Pancreas (tissue), 10 donors: ENCODE measurements around the gene AARS1. TPM values are rescaled to one million over a fixed set of nuclear protein-coding genes. Genes with fewer than 3 reads are reported as not detected.
A peak's percentile ranks its signal among the peaks of the same experiment; 100 is the strongest.
"Not testable (repeated sequence)": the region's sequence is repeated elsewhere in the genome, so short reads cannot be mapped to it uniquely, and the experiment has no call there.

Experiments
- ATAC-seq, 4 donors: fragments of 200-7000 bp; cut with Tn5 transposase; one replicate each; pipeline versions ENCODE4 v1.8.0 to v1.9.1; 2020; ENCODE audit warnings: mild to moderate bottlenecking in 4 of 4, moderate library complexity in 4 of 4
- DNase-seq, 6 donors: peaks; one replicate each; pipeline ENCODE4 v3.0.0-alpha.2; 2020
- FAIRE-seq: peaks from 2 replicates; lab custom pipeline; 2012; peaks lifted over from hg19 to GRCh38; lab: Jason Lieb, UNC
- H3K27ac ChIP-seq, 4 donors: fragments of 200-600 bp; sonication (generic); 1 replicate in 3 of 4; 2 replicates in 1 of 4; pipeline versions ENCODE4 v1.5.0 to v1.8.0; 2020
- H3K27me3 ChIP-seq, 4 donors: fragments of 200-600 bp; one replicate each; pipeline ENCODE4 v1.8.0; 2021
- H3K36me3 ChIP-seq, 3 donors: fragments of 200-600 bp; sonication (generic) in 1 of 3; one replicate each; pipeline versions ENCODE4 v1.5.0 to v1.8.0; 2020 to 2021
- H3K4me1 ChIP-seq, 3 donors: fragments of 200-600 bp; one replicate each; pipeline ENCODE4 v1.8.0; 2021
- H3K4me3 ChIP-seq, 4 donors: fragments of 200-600 bp; sonication (generic) in 2 of 4; one replicate each; pipeline versions ENCODE4 v1.5.0 to v1.8.0; 2020 to 2021
- H3K9me3 ChIP-seq, 4 donors: fragments of 200-600 bp; one replicate each; pipeline ENCODE4 v1.8.0; 2021
- WGBS, 2 donors: extraction: QIAGEN DNeasy Blood & Tissue Kit; methylation state at CpG; one replicate each; pipeline ENCODE4 v1.1.7; 2013; 5-methylcytosine and 5-hydroxymethylcytosine counted together
- intact Hi-C, 3 donors: fragments of 100-400 bp; cut with DNase I; formaldehyde crosslinking; loops; one replicate each; pipeline versions ENCODE4 v1.11.1 to v1.14.2; 2022
- polyA plus RNA-seq, 2 donors: library from polyadenylated mRNA; stranded (reverse); fragments of 200-250 nt; gene quantifications; one replicate each; pipeline ENCODE4 v1.2.3, GENCODE V29; 2013
- total RNA-seq, 6 donors: library from RNA; stranded (reverse); fragmentation: NEBNext Ultra II Directional in 4 of 6; extraction: Animal tissue kit (Norgen Biotek cat#: 25700) in 4 of 6; gene quantifications; one replicate each; pipeline versions ENCODE4 v1.2.1 to v1.2.4, GENCODE V29; 2021 to 2023
- donor health status: healthy with polysubstance abuse.
- donor health status: DM: no; HTN: no; CAD: no; lungs with moderate emphysema.
- donor health status: DM: no; HTN: no; CAD: no.
- donor health status: control.
- donor health status: control.
- donor health status: Bipolar disorder and iron deficiency.
- donor health status: DM: yes; HTN: yes; CAD: no.
- donor health status: DM: no; HTN: no; CAD: no.
- donor health status: DM: no; HTN: no; CAD: no.
- donor health status: DM: yes; HTN: yes; CAD: no.

AARS1 gene
- total and polyA plus RNA-seq, 8 donors: 29.3 to 154 (median 45.0) TPM

GRCh38 chr16:70224645-70225044 is 64.7 kb downstream of the AARS1 start:
- H3K36me3 ChIP-seq, ATAC-seq, H3K4me1 ChIP-seq, H3K27ac ChIP-seq, intact Hi-C loops, FAIRE-seq, H3K4me3 ChIP-seq, DNase-seq, H3K27me3 ChIP-seq, H3K9me3 ChIP-seq: not testable (repeated sequence)
- WGBS, 2 donors: 94 to 97% methylated on average over 14 to 18 of the region's 24 CpGs

- FAIRE-seq, ATAC-seq, H3K27ac ChIP-seq, H3K27me3 ChIP-seq, H3K9me3 ChIP-seq, H3K4me1 ChIP-seq, intact Hi-C loops, H3K4me3 ChIP-seq, H3K36me3 ChIP-seq, DNase-seq: not testable (repeated sequence)
- 55% methylated on average over 1 of the region's 3 CpGs for WGBS, 2 donors
Observed at GRCh38 chr16:70223971-70224513, 65.3 kb downstream of the AARS1 start.

GRCh38 chr16:70223216-70223615 is 66.1 kb downstream of the AARS1 start:
- H3K27ac ChIP-seq, H3K36me3 ChIP-seq, FAIRE-seq, intact Hi-C loops, ATAC-seq, H3K4me3 ChIP-seq, DNase-seq, H3K9me3 ChIP-seq, H3K4me1 ChIP-seq, H3K27me3 ChIP-seq: not testable (repeated sequence)
- 71 to 73% methylated on average over 1 of the region's 2 CpGs for WGBS, 2 donors

GRCh38 chr16:70222574-70222973 is 66.7 kb downstream of the AARS1 start:
- H3K27ac ChIP-seq, intact Hi-C loops, DNase-seq, H3K9me3 ChIP-seq, H3K27me3 ChIP-seq, H3K4me1 ChIP-seq, FAIRE-seq, H3K4me3 ChIP-seq, ATAC-seq, H3K36me3 ChIP-seq: not testable (repeated sequence)
- 88 to 90% methylated on average over 2 of the region's 2 CpGs for WGBS, 2 donors

GRCh38 chr16:70218586-70218985 is 70.7 kb downstream of the AARS1 start:
- DNase-seq, intact Hi-C loops, H3K4me3 ChIP-seq, FAIRE-seq, H3K4me1 ChIP-seq, H3K27ac ChIP-seq, ATAC-seq, H3K9me3 ChIP-seq, H3K36me3 ChIP-seq, H3K27me3 ChIP-seq: not testable (repeated sequence)
- WGBS, 2 donors: 89 to 90% methylated on average over 2 of the region's 2 CpGs

- not testable (repeated sequence) for FAIRE-seq
Observed at GRCh38 chr16:70206382-70206781, 82.9 kb downstream of the AARS1 start.

GRCh38 chr16:70204668-70205405 is 84.5 kb downstream of the AARS1 start:
- H3K27ac ChIP-seq, H3K4me3 ChIP-seq, intact Hi-C loops, H3K36me3 ChIP-seq, FAIRE-seq, H3K9me3 ChIP-seq, H3K27me3 ChIP-seq, H3K4me1 ChIP-seq, ATAC-seq: not testable (repeated sequence)
- WGBS, 2 donors: 95 to 98% methylated on average over 11 to 33 of the region's 46 CpGs
- DNase-seq: peak in 2 of 6 donors; percentile 27 to 76

More at GRCh38 chr16:70206382-70206781, 82.9 kb downstream of the AARS1 start:
- H3K36me3 ChIP-seq, DNase-seq, H3K27ac ChIP-seq, intact Hi-C loops, H3K9me3 ChIP-seq, ATAC-seq, H3K4me3 ChIP-seq, H3K27me3 ChIP-seq, H3K4me1 ChIP-seq: not testable (repeated sequence)
- WGBS, 2 donors: 62 to 64% methylated on average over 3 to 6 of the region's 6 CpGs

GRCh38 chr16:70204010-70204409 is 85.3 kb downstream of the AARS1 start:
- ATAC-seq, H3K27ac ChIP-seq, DNase-seq, H3K4me1 ChIP-seq, H3K9me3 ChIP-seq, intact Hi-C loops, FAIRE-seq, H3K27me3 ChIP-seq, H3K36me3 ChIP-seq, H3K4me3 ChIP-seq: not testable (repeated sequence)
- WGBS, 2 donors: 95 to 97% methylated on average over 12 to 18 of the region's 29 CpGs

- H3K4me1 ChIP-seq, H3K4me3 ChIP-seq, H3K9me3 ChIP-seq, intact Hi-C loops, H3K27ac ChIP-seq, H3K27me3 ChIP-seq, ATAC-seq, H3K36me3 ChIP-seq, FAIRE-seq, DNase-seq: not testable (repeated sequence)
- WGBS, 2 donors: 84 to 97% methylated on average over 4 of the region's 7 CpGs
Observed at GRCh38 chr16:70203508-70203907, 85.8 kb downstream of the AARS1 start.

Other genes with a start within 250 kb of the AARS1 start
- 10 to 100 TPM in 3 of 6 donors, 1 to 10 TPM in 3; 9.1 to 15.2 (median 11.3) TPM for gene PDPR, start 175.2 kb downstream of the AARS1 start, total RNA-seq
- 10 to 100 TPM in 1 of 2 donors, 1 to 10 TPM in 1; 6.8 to 11.1 TPM for gene PDPR, start 175.2 kb downstream of the AARS1 start, polyA plus RNA-seq
- under 1 TPM in 4 of 6 donors, not detected in 2; 0.19 to 0.43 (median 0.32) TPM for gene CLEC18C, start 115.7 kb downstream of the AARS1 start, total RNA-seq
- 1 to 10 TPM in 1 of 2 donors, under 1 TPM in 1; 0.35 to 1.3 TPM for gene CLEC18C, start 115.7 kb downstream of the AARS1 start, polyA plus RNA-seq
- 10 to 100 TPM in 3 of 6 donors, 1 to 10 TPM in 3; 8.5 to 20.2 (median 10.4) TPM for gene EXOSC6, start 37.6 kb downstream of the AARS1 start, total RNA-seq
- gene EXOSC6, start 37.6 kb downstream of the AARS1 start, polyA plus RNA-seq: 10 to 100 TPM in 1 of 2 donors, 1 to 10 TPM in 1; 8.6 to 10.1 TPM
- gene DDX19B, start 9.7 kb upstream of the AARS1 start, total RNA-seq: 10 to 100 TPM; 12.5 to 17.0 (median 13.7) TPM
- gene DDX19B, start 9.7 kb upstream of the AARS1 start, polyA plus RNA-seq: 10 to 100 TPM; 12.9 to 19.6 TPM
- gene DDX19A, start 57.4 kb upstream of the AARS1 start, total RNA-seq: 10 to 100 TPM; 10.4 to 17.0 (median 13.3) TPM
- 10 to 100 TPM; 12.0 to 18.7 TPM for gene DDX19A, start 57.4 kb upstream of the AARS1 start, polyA plus RNA-seq
- gene ST3GAL2, start 149.6 kb upstream of the AARS1 start, total RNA-seq: 10 to 100 TPM in 2 of 6 donors, 1 to 10 TPM in 4; 3.5 to 16.2 (median 4.6) TPM
- gene ST3GAL2, start 149.6 kb upstream of the AARS1 start, polyA plus RNA-seq: 1 to 10 TPM; 4.2 to 5.8 TPM
- gene FCSK, start 165.1 kb upstream of the AARS1 start, total RNA-seq: 10 to 100 TPM; 11.7 to 17.0 (median 13.9) TPM
- gene FCSK, start 165.1 kb upstream of the AARS1 start, polyA plus RNA-seq: 10 to 100 TPM; 30.9 to 33.6 TPM
- 10 to 100 TPM; 12.3 to 36.2 (median 16.6) TPM for gene COG4, start 234.0 kb upstream of the AARS1 start, total RNA-seq
- gene COG4, start 234.0 kb upstream of the AARS1 start, polyA plus RNA-seq: 10 to 100 TPM; 46.3 to 56.4 TPM
- gene SF3B3, start 234.3 kb upstream of the AARS1 start, total RNA-seq: 100 to 1,000 TPM in 3 of 6 donors, 10 to 100 TPM in 3; 66.3 to 131 (median 103) TPM
- gene SF3B3, start 234.3 kb upstream of the AARS1 start, polyA plus RNA-seq: 10 to 100 TPM; 43.9 to 68.3 TPM